ENCODE measurements around the gene FAF1.

FAF1 gene

DNA sequence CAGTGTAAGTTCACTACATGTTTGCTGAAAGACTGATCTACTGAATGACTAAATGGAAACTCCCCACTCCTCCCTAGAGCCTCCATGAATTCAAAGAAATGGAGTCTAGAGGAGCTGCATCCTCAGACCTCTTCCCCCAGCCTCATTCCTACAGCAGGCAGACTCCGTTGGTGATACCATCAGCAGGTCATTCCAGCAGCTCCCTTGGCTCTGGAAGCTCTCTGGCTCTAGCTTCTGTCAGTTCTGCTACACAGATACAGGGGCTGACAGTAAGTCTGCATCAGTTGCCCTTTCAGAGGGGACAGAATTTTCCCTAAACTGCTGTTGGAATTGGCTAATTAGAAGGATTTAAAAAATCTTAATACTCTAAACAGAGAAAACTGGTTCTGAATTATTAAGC lies 505.2 kb downstream of the FAF1 start:
- Histone ChIP-seq H3K4me1 (ENCODE audit: low read length) (peaks cover 8% of the 10 kb centered on the region), H3K9ac (ENCODE audit: low read length) (no peak overlapping the region), H3K79me2 (ENCODE audit: low read length) (no peaks in the 10 kb centered on the region), H3K4me3 (ENCODE audit: low read length) (no peak overlapping the region), H3K27ac (ENCODE audit: low read length) (no peak overlapping the region), H3K4me2 (ENCODE audit: low read length) (no peak overlapping the region), H3K36me3 (replicated peaks; ENCODE audit: low read depth, low read length) (no peaks in the 10 kb centered on the region), H3K27me3 (ENCODE audit: low read depth, low read length) (no peaks in the 10 kb centered on the region), H3K9me3 (ENCODE audit: insufficient read depth, low read length) (no peaks in the 10 kb centered on the region), H4K20me1 (ENCODE audit: insufficient read depth, low read length) (no peaks in the 10 kb centered on the region), H2AFZ (ENCODE audit: low read depth, low read length) (no peak overlapping the region)
- TF ChIP-seq CTCF (IDR thresholded peaks at IDR 0.05; ENCODE audit: low read depth, low read length) (no peak), EZH2phosphoT487 (IDR thresholded peaks at IDR 0.05; ENCODE audit: low read depth) (no peak)

GRCh38 chr1:50453266-50453665 lies 506.8 kb downstream of the FAF1 start:
- Histone ChIP-seq H2AFZ (ENCODE audit: low read depth, low read length) (no peak overlapping the region), H3K4me1 (ENCODE audit: low read length) (peaks cover 8% of the 10 kb centered on the region), H4K20me1 (ENCODE audit: insufficient read depth, low read length) (no peaks in the 10 kb centered on the region), H3K9me3 (ENCODE audit: insufficient read depth, low read length) (no peaks in the 10 kb centered on the region), H3K4me3 (ENCODE audit: low read length) (no peak overlapping the region), H3K79me2 (ENCODE audit: low read length) (no peaks in the 10 kb centered on the region), H3K9ac (ENCODE audit: low read length) (no peak overlapping the region), H3K27me3 (ENCODE audit: low read depth, low read length) (no peaks in the 10 kb centered on the region), H3K36me3 (replicated peaks; ENCODE audit: low read depth, low read length) (no peaks in the 10 kb centered on the region), H3K4me2 (ENCODE audit: low read length) (no peak overlapping the region), H3K27ac (ENCODE audit: low read length) (no peak overlapping the region)
- TF ChIP-seq EZH2phosphoT487 (IDR thresholded peaks at IDR 0.05; ENCODE audit: low read depth) (no peak), CTCF (IDR thresholded peaks at IDR 0.05; ENCODE audit: low read depth, low read length) (no peak)

- TF ChIP-seq EZH2phosphoT487 (IDR thresholded peaks at IDR 0.05; ENCODE audit: low read depth) = no peak
- no peak for TF ChIP-seq CTCF (IDR thresholded peaks at IDR 0.05; ENCODE audit: low read depth, low read length)
- Histone ChIP-seq H3K9me3 (ENCODE audit: insufficient read depth, low read length) (no peaks in the 10 kb centered on the region), H3K79me2 (ENCODE audit: low read length) (no peaks in the 10 kb centered on the region), H3K36me3 (replicated peaks; ENCODE audit: low read depth, low read length) (no peaks in the 10 kb centered on the region), H3K9ac (ENCODE audit: low read length) (no peak overlapping the region), H3K4me3 (ENCODE audit: low read length) (no peak overlapping the region), H3K4me1 (ENCODE audit: low read length) (peaks cover 8% of the 10 kb centered on the region), H4K20me1 (ENCODE audit: insufficient read depth, low read length) (no peaks in the 10 kb centered on the region), H2AFZ (ENCODE audit: low read depth, low read length) (no peak overlapping the region), H3K4me2 (ENCODE audit: low read length) (no peak overlapping the region), H3K27me3 (ENCODE audit: low read depth, low read length) (no peaks in the 10 kb centered on the region), H3K27ac (ENCODE audit: low read length) (no peak overlapping the region)
These were observed 507.4 kb downstream of the FAF1 start for GRCh38 chr1:50452700-50453099.

DNA sequence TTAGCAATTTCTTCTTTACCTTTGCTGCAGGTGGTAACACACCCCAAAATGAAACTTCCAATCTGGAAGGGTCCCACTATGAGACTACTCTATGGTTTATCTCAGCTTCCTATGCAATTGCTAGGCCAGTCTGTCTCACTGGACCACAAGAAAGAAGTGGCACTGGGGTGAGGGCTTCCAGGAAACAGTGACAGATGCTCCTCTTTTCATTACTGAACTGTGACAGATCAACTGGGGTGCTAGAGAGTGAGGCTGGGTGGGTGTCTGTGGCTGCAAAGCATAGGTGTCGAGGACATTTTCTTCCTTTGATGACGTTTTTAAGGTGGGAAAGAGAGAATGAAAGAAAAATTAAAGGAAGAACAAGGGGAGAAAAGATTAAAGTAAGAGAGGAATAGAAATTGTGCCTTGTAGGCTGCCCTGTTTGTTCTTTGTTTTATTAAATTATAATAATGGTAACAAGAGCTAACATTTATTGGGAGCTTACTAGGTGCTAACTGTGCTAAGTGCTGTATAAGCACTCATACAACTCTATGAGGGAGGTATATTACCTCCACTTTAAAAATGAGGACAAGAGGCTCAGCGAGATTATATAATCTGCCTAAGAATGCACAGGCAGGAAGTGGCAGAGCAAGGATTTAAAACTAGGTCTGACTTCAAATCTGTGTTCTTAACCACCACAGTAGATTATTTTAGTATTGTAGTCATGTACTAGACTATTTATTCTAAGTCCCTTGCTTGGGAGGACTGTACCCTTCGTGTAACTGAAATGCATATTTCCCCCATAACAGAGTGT lies 509.0 kb downstream of the FAF1 start:
- Histone ChIP-seq H3K27ac (ENCODE audit: low read length) (no peak overlapping the region), H3K4me3 (ENCODE audit: low read length) (no peak overlapping the region), H3K36me3 (replicated peaks; ENCODE audit: low read depth, low read length) (no peaks in the 10 kb centered on the region)

More for the DNA sequence above, 509.0 kb downstream of the FAF1 start:
- no peak overlapping the region for H3K9ac ChIP-seq (ENCODE audit: low read length)
- H3K79me2 ChIP-seq (ENCODE audit: low read length) = no peaks in the 10 kb centered on the region
- H3K27me3 ChIP-seq (ENCODE audit: low read depth, low read length) = no peaks in the 10 kb centered on the region
- no peaks in the 10 kb centered on the region for H4K20me1 ChIP-seq (ENCODE audit: insufficient read depth, low read length)
- no peak overlapping the region for H2AFZ ChIP-seq (ENCODE audit: low read depth, low read length)
- H3K4me2 ChIP-seq (ENCODE audit: low read length) = no peak overlapping the region
- no peaks in the 10 kb centered on the region for H3K9me3 ChIP-seq (ENCODE audit: insufficient read depth, low read length)
- TF ChIP-seq EZH2phosphoT487 (IDR thresholded peaks at IDR 0.05; ENCODE audit: low read depth) (no peak), CTCF (IDR thresholded peaks at IDR 0.05; ENCODE audit: low read depth, low read length) (no peak)
- H3K4me1 ChIP-seq (ENCODE audit: low read length) = no peaks in the 10 kb centered on the region

Measured in OCI-LY3 (cell line).